Measurements from ENCODE around the gene KDM6B. TPM values are rescaled to one million over a fixed set of nuclear protein-coding genes. Genes with fewer than 3 reads are reported as not detected.

Gene KDM6B
- total RNA-seq, 2 donors from 2014 or later, result 12.7 to 30.2 TPM

GRCh38 chr17:7792611-7793010 is 41.4 kb upstream of the KDM6B start:
- Histone ChIP-seq H3K36me3 (no peaks in the 10 kb centered on the region), H3K4me3 (no peak overlapping the region), H3K9me3 (no peaks in the 10 kb centered on the region), H3K27ac (no peak overlapping the region), H3K4me1 (replicated peaks) (no peaks in the 10 kb centered on the region), H3K27me3 (replicated peaks; ENCODE audit: insufficient read depth) (no peaks in the 10 kb centered on the region)
- intact Hi-C loops (cut with DNase I), result no loop called here
- WGBS, result 92% methylated on average over 17 of the region's 17 CpGs
- TF ChIP-seq, protein P1, sequence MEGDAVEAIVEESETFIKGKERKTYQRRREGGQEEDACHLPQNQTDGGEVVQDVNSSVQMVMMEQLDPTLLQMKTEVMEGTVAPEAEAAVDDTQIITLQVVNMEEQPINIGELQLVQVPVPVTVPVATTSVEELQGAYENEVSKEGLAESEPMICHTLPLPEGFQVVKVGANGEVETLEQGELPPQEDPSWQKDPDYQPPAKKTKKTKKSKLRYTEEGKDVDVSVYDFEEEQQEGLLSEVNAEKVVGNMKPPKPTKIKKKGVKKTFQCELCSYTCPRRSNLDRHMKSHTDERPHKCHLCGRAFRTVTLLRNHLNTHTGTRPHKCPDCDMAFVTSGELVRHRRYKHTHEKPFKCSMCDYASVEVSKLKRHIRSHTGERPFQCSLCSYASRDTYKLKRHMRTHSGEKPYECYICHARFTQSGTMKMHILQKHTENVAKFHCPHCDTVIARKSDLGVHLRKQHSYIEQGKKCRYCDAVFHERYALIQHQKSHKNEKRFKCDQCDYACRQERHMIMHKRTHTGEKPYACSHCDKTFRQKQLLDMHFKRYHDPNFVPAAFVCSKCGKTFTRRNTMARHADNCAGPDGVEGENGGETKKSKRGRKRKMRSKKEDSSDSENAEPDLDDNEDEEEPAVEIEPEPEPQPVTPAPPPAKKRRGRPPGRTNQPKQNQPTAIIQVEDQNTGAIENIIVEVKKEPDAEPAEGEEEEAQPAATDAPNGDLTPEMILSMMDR (IDR thresholded peaks at IDR 0.05), result no peak
- no peak for TF ChIP-seq POLR2AphosphoS5 (IDR thresholded peaks at IDR 0.05)
- TF ChIP-seq POLR2A (IDR thresholded peaks at IDR 0.05), result no peak
- no peak for DNase-seq (ENCODE audit: low spot score)

DNA sequence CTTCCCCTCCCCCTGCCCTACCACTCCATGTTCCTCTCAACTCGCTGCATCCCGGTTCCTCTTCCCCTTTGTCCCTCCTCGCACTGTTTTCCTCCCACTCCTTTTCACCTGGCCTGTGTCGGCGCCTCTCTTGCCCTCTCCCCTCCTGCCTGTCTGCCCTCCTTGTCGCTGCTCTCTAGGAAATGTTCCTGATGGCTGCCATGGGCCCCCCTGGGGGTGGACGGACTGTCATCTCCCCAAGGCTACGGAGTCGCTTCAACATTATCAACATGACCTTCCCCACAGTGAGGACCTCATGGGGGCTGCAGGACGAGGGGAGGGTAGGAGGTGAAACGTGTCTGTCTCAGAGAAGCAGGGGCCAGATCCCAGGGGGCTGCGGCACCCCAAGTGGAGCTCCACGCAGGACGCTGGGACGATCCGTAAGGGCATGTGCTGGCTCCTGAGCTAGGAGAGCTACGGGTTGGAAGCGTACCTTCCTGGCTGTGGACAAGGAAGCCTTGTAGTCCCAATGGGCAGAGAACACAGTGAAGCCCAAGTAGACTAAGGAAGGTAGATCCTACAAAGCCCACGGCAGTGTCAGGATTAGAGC is 39.8 kb upstream of the KDM6B start:
- Histone ChIP-seq H3K4me1 (replicated peaks) (no peaks in the 10 kb centered on the region), H3K36me3 (no peaks in the 10 kb centered on the region), H3K9me3 (no peaks in the 10 kb centered on the region), H3K4me3 (no peak overlapping the region), H3K27me3 (replicated peaks; ENCODE audit: insufficient read depth) (no peaks in the 10 kb centered on the region), H3K27ac (no peak overlapping the region)
- intact Hi-C loops (cut with DNase I), result no loop called here
- no peak for DNase-seq (ENCODE audit: low spot score)
- TF ChIP-seq, protein P1 (IDR thresholded peaks at IDR 0.05), result no peak
- WGBS, result 65% methylated on average over 19 of the region's 19 CpGs

DNA sequence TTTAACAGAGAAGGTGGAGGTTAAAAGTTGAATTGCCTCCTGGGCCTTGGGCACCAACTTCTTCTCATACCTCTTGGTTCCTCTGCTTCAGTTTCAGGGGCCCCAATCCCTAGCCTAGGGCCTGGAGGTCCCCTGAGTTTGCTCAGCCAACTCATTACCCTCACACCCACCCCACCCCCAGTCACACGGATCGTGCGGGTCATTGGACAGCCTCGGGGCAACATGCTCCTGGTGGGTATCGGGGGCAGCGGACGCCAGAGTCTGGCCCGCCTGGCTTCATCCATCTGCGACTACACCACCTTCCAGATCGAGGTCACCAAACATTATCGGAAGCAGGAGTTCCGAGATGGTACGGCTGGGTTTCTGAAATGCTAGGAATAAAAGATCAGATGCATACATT is 36.0 kb upstream of the KDM6B start:
- TF ChIP-seq, protein P1 (IDR thresholded peaks at IDR 0.05), result no peak
- TF ChIP-seq POLR2A (IDR thresholded peaks at IDR 0.05), result no peak
- TF ChIP-seq POLR2AphosphoS5 (IDR thresholded peaks at IDR 0.05), result no peak
- Histone ChIP-seq H3K36me3 (no peaks in the 10 kb centered on the region), H3K27me3 (replicated peaks; ENCODE audit: insufficient read depth) (no peaks in the 10 kb centered on the region), H3K4me3 (no peak overlapping the region), H3K9me3 (no peaks in the 10 kb centered on the region), H3K4me1 (replicated peaks) (no peaks in the 10 kb centered on the region), H3K27ac (no peak overlapping the region)
- WGBS, result 86% methylated on average over 13 of the region's 13 CpGs
- no peak for DNase-seq (ENCODE audit: low spot score)
- intact Hi-C loops (cut with DNase I), result no loop called here

GRCh38 chr17:7798839-7799238 is 35.2 kb upstream of the KDM6B start:
- TF ChIP-seq, protein P1 (IDR thresholded peaks at IDR 0.05), result no peak
- no peak for TF ChIP-seq POLR2A (IDR thresholded peaks at IDR 0.05)
- no peak for TF ChIP-seq POLR2AphosphoS5 (IDR thresholded peaks at IDR 0.05)
- no peak overlapping the region for H3K4me3 ChIP-seq
- intact Hi-C loops (cut with DNase I), result no loop called here
- no peaks in the 10 kb centered on the region for H3K9me3 ChIP-seq
- no peaks in the 10 kb centered on the region for H3K4me1 ChIP-seq (replicated peaks)
- no peaks in the 10 kb centered on the region for H3K36me3 ChIP-seq
- no peak for DNase-seq (ENCODE audit: low spot score)
- H3K27ac ChIP-seq, result no peak overlapping the region
- WGBS, result 76% methylated on average over 13 of the region's 13 CpGs
- H3K27me3 ChIP-seq (replicated peaks; ENCODE audit: insufficient read depth), result no peaks in the 10 kb centered on the region

DNA sequence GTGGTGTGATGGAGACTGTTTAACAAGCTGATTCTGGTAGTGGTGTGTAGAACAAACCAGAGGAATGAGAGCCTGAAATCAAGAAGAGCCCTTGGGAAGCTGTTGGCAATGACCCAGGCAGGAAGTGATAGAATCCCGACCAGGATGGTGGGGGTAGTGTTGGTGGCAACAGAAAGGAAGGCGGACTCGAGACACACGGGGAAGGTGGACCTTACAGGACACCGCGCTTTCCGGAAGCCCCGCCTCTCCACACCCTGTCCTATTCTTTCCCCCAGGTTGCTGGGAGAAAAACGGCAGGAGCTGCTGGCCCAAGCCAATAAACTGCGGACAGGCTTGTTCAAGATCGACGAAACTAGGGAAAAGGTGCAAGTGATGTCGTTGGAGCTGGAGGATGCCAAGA is 30.0 kb upstream of the KDM6B start:
- Histone ChIP-seq H3K4me1 (replicated peaks) (no peaks in the 10 kb centered on the region), H3K9me3 (no peaks in the 10 kb centered on the region), H3K27ac (no peak overlapping the region), H3K27me3 (replicated peaks; ENCODE audit: insufficient read depth) (no peaks in the 10 kb centered on the region), H3K36me3 (no peaks in the 10 kb centered on the region), H3K4me3 (no peak overlapping the region)
- intact Hi-C loops (cut with DNase I), result no loop called here
- WGBS, result 17% methylated on average over 13 of the region's 13 CpGs
- peak; percentile 32 for DNase-seq (ENCODE audit: low spot score)
- TF ChIP-seq POLR2AphosphoS5 (IDR thresholded peaks at IDR 0.05) (no peak), POLR2A (IDR thresholded peaks at IDR 0.05) (no peak)
- TF ChIP-seq, protein P1 (IDR thresholded peaks at IDR 0.05), result no peak
